NCI-H2107 treated with DMSO at 0.1 percent for 48 hours (cell line): Measurements from ENCODE around the gene BPHL.
"Not testable (repeated sequence)": the region's sequence is repeated elsewhere in the genome, so short reads cannot be mapped to it uniquely, and the experiment has no call there.

Experiments used
- DNase-seq: peaks from one replicate; lab custom pipeline; 2025; ENCODE audit not compliant: unreplicated experiment; lab: John Stamatoyannopoulos, UW

Gene BPHL

DNA sequence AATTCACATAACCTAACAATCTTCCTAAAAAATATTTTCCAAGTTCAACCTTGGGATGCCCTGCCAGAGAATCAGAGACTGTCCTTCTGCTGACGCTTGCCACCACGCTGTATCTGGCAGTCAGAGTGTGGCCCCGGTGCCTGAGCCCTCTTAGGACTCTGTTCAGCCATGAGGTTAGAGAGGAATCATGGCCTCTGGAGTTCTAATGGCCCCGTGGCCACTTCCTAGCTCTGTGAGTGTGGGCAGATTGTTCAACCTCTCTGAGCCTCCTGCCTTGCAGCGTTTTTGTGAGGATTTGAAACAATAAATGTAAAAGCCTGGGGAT, 2.2 kb downstream of the BPHL start:
- DNase-seq: no peak

DNA sequence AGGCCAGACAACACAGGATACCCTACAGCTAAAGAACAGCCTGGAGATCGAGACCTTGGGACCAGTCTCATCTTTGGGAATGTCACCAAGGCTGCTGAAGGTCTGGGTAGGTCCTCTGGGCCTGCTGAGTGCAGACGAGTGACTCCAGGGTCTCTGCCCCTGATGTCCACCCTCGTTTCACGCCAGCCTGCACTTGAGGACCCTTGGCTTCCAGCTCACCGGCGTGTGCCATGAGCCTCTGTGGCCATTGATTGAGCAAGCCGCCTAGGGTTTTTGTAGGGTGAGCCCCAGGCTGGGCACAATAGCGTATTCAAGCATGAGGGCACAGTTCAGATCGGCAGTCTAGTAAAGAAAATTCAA, 4.3 kb downstream of the BPHL start:
- no peak for DNase-seq

DNA sequence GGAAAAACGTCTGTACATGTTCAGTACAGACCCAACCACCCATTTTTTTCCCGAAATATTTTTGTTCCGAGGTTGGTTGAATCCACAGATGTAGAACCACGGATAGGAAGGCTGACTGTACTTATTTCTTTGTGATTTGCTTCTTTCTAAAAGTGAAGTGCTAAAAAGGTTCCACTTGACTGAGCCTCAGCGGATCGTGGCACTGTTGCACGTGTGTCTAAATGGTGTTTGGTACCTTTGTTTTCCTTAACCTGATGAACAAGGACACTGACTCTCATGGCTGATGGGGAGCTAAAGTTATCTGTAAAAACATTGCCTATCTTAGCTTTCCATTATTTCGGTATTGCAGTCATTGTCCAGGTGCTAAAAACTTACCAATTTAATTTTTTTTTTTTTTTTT, 6.2 kb downstream of the BPHL start:
- peak; percentile 29 for DNase-seq

DNA sequence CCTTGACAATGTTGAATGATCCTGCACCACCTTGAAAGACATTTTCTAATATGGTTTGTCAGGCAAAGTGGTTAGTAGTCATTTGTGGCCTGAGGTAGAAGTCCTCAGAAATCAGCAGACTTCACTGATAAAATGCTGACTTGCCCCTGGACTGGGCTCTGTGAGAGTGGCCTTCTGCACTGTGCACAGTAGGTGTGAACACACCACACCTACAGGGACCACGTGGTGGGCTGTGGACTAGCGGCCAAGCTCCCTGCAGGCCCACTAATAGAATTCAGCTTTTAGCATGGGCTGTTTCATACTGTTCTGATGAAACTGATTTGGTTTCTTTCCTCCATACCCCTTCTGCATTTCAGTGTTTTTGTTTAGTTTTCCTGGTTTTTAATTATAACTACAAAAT, 7.3 kb downstream of the BPHL start:
- no peak for DNase-seq

DNA sequence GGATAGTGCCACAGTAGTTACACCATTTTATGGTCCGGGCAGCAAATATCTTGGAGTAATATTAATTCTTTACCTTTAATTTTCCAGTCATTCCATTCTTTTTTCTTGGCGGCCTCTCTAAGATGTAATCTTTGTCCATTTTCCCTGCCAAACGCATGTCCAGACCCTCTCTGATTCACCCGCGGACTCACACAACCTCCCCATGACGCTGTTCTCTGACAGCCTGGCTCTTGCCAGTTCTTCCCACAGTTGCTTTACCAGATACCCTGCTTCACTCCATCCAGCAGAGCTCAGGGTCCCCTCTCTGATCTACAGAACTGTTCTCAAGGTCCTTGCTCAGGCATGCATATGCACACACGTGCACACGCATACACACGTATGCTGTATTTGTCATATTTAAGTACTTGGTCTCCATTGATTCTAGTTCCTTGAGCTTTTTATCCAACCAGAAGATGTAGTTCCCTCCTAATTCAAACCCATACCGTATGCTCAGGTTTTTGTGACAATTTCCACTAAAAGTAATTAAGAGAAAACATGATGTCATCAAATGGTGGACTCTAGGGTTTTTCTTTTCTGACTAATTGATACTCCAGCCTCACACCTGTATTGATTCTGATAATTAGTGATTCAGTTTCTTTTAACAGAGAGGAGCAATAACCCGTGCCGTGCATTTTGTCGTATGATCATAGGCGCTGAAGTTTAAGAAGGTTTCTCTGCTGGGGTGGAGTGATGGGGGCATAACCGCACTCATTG, 10.0 kb downstream of the BPHL start:
- no peak for DNase-seq

DNA sequence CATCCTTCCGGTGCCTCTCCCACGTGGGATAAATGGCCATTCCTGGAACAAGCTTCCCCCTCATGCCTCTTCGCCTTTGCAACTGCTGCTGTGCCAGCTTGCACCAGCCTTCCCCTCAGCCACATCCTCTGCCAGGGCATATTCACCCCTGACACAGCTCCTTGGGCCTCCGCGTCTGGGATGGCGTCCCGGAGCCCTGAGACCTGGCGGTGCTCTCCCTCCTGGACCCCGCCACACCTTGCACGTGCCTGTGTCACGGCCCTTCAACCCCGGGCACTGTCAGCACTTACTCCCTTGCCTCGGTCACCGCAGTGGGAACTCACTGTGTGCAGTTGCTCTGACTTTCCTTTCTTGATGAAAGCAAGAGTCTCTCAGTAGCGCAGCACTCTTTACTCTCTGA, 13.2 kb downstream of the BPHL start:
- DNase-seq: no peak

DNA sequence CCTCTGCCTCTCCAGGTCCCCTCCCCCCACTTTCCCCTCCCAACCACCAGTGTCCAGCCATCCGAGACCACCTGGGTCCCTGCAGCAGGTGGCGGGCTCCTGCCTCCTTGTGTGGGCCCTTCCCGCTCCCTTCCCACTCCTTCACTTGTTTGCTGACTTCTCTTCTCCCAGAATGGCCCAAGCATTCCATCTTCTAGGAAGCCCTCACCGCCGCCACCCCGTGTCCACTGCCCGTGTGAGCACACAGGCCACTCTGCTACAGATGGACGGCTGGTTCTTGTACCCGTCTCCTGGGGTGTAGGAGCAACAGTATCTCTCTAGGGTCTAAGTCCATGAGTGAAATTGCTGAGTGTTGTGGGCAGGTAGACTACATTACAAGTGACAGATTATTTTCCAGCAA, 15.0 kb downstream of the BPHL start:
- no peak for DNase-seq

DNA sequence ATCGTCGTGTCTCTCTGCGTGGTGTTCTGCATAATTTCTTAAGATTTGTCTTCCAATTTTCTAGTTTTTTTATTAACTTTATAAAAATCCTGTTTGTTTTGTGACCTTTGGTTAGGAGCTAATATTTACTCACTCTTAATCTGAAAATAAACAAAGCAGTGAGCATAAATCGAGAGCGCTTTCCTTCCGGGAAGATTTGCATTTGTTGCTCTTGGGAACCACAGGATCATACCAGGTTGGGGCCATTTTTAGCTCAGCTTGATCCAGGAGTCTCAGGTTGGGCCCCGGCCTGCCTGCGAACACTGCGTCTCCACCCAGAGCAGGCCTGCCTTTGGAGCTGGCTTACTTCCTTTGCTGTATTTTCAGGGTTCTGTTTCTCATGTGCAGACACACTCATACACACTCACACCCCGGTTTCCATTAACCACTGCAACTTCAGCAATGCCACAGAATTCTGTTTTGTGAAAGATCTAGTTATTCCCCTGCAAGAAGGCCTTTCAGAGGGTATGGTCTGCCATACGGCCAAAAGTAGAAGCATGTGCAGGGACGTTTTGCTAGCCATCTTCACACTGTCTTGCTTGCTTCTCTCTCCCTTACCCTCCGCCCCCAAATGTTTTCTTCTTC, 17.3 kb downstream of the BPHL start:
- DNase-seq: no peak

DNA sequence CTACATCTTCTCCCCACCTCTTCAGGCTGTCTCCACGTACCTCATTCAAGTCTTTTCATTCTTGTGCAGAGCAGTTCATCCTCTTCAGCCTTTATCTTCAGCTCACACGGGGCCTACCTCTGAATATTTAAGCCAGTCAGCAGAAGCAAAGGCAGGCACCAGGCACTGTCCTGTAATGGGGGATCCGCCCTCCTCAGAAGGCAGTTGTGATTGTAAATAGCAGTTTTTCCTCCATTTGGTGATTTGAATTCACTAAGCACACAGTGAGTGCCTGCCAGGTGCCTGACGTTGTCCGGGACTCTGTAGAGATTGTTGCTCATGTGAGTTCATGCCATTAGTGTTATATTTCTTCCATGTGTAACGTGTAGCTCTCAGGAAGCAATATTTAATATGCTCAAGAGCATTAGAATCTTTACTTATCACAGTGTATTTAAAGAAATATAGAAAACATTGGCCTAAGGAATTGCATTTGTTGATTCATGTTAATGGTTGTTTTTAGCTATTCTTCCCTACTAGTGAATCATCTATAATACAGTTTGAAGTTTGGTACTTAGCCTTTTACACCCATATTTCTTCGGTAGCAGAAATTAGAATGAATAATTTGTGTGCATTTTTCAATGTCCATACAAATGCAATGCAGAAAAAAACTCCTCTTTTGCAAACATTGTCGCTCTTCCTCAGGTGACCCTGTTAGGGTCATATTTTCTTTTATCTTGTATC, 17.9 kb downstream of the BPHL start:
- DNase-seq: no peak

DNA sequence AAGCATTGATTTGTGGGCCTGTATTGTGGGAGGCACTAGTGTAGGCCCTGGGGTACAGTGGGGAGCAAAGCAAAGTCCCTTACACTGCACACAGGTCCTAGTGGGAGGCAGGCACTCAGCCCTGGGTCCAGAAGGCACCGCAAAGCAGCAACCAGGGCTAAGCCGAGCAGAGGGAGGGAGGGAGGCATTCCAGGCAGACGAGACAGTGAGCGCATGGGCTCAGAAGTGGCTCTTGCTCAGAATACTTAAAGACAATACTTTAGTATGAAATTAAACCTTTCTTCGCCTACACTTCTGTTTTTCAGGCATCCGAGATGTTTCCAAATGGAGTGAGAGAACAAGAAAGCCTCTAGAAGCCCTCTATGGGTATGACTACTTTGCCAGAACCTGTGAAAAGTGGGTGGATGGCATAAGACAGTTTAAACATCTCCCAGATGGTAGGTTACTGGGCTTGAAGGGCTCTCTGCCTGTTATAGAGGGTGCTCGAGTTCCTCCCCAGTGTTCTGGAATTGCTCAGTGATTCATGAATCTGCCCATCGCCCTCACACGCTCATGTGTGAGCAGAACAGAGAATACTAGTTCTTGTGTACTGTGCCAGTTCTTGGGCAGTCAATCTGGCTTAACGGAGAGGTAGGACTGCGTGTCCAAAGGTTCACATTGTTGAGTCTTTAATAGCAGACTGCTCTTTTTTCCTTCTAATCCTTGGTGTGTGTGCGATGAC, 18.7 kb downstream of the BPHL start:
- DNase-seq: no peak

DNA sequence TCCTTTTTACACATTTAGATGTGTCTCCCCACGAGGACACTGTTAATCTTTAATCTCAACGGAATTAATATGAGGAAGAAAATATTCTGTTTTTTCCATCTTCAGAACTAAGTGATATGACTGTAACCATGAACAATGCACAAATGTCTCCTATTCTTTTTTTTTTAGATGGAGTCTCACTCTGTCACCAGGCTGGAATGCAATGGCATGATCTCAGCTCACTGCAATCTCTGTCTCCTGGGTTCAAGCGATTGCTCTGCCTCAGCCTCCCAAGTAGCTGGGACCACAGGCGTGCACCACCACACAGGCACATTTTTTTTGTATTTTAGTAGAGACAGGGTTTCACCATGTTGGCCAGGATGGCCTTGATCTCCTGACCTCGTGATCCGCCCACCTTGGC, 19.4 kb downstream of the BPHL start:
- DNase-seq: not testable (repeated sequence)

DNA sequence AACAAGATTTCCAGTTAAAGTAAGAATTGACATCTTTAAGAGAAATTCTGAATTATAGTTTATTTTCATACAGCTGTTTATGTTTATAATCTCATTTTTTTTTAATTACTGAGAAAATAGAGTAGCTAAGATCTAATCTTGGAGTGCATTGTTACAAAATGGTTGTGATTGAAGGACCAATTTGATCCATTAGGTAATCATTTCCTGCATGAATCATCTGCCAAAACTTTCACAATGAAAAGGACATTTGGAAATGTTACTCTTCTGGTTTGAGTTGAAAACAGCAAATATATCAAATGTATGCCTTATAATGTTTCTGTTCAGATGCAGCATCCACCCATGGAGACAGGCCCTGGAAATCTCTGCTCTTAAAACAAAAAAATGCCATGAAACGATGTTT, 19.8 kb downstream of the BPHL start:
- no peak for DNase-seq

DNA sequence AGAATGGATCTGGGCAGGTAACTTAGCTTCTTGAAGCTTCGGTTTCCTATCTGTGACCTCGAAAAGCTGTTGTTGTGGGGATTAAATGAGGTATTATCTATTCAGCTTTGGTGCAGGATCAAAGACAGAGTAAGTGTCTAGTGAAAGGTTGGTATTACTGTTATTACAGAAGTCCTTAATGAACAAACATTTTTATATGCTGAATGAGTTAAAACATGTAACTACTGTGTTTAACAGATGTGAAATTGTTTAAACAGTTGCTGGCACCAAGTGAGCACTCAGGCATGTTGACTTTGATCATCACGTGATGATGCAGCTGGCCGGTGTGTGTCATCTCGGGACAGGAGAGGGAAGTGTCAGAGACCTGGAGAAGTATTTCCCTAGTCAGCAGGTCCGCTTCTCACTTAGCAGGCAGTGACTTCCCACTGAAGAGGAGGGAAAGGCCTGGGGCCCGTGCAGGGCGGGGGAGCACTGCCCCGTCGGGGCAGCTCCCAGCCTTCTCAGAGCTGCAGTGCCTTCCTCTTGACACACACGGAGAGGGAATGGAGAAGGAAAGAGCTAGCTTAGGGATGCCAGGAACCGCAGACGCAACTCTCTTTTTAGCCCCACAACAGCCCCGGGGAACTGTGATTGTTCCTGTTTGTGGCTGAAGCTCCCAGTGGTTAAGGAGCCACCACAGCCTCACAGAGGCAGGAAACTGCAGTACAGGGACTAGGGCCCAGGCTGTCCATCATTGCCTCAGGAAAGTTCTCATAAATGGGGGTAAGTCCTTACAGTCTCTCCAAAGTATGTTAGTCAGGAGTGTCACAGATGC, 20.8 kb downstream of the BPHL start:
- DNase-seq: peak; percentile 44

DNA sequence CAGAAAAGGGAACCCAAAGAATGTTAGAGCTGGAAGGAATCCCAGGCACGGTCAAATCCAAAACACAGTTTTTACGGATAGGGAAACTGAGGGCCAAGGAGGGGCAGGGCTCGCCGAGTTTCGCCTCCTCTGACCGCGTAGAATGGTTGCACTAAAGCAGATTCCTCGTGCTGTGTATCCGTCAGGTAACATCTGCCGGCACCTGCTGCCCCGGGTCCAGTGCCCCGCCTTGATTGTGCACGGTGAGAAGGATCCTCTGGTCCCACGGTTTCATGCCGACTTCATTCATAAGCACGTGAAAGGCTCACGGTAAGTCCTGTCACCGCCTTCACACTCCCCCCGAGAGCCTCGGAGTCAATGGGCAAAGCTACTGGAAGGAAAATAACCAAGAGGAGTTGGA, 21.7 kb downstream of the BPHL start:
- DNase-seq: no peak

DNA sequence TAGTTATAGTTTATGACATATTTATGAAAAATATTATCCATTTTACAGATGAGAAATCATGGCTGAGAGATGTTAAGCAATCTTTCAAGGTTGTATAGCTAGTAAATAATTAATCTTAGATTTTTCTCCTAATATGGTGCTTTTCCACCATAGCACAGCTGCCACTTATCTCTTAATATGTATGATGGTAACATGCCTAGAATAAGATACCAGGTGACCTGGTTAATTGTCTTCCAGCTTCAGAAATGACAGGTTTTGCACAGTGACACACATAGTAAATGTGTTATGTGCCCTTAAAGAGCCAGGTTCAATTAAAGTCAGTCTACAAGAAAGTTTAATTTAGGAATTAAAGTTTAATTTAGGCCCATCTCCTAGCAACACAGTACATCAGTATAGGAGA, 24.0 kb downstream of the BPHL start:
- DNase-seq: no peak

DNA sequence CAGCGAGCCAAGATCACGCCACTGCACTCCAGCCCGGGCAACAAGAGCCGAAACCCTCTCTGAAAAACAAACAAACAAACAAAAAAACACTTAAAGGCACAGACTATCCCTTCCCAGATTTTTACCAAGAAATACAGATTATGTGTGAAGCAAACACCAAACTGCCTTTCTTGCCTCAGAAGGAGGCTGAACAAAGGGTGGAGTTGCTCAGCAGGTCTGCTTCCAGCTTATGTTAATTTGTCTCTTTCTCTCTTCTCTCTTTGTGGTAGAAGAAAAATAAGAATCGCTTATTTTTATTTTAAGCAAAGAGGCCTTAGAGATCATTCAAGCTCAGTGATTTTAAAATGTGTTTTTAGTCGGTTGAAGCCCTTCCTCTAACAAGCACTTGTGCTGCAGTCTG, 24.6 kb downstream of the BPHL start:
- no peak for DNase-seq

DNA sequence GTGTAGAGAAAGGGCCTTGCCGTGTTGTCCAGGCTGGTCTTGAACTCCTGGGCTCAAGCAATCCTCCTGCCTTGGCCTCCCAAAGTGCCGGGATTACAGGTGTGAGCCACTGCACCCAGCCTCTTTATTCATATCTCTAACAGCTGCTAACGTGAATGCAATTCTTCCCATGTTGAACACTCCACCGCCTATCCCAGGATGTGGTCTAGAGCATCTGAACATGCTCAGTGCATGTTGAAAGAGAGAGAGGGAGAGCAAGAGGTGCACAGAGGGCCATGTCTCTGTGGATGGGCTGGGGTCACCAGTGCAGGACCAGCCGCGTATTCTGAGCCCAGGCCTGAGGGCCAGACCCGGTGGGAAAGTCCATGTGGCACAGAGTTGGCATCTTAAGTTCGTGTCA, 26.1 kb downstream of the BPHL start:
- no peak for DNase-seq

DNA sequence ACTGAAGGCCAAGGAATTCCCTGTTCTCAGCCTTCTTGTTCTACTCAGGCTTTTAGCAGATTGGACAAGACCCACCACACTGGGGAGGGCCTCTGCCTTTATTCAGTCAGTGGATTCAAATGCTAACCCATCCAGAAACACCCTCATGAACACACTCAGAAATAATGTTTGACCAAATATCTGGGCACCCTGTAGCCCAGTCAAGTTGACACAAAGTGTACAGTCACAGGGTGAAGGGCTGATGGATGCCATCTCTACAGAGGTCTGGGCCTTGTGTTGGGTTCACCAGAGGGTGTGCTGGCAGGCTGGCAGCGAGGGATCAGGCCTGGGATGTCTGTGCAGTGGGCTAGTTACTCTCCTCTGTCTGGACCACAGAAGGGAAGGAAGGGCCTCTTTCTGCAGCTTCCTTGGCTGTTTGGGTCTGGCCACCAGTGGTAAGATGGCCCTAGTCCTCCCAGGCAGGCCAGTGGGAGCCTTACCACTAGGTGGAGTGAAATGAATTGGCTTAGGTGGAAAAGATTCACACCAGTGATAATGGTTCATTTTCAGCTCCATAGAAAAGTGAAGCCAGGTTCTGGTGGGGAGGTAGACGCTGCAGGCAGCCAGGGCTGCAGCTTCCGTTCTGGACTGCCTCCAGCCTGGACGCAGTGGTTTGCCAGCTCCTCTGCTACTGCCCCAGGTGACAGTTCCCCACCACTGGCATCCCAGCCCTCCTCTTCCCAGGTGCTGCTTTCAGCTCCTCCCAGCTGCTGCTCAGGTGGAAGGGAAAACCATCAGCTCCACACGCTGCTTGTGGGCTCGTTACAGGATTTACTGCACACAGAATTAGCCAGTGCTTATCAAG, 29.6 kb downstream of the BPHL start:
- no peak for DNase-seq

DNA sequence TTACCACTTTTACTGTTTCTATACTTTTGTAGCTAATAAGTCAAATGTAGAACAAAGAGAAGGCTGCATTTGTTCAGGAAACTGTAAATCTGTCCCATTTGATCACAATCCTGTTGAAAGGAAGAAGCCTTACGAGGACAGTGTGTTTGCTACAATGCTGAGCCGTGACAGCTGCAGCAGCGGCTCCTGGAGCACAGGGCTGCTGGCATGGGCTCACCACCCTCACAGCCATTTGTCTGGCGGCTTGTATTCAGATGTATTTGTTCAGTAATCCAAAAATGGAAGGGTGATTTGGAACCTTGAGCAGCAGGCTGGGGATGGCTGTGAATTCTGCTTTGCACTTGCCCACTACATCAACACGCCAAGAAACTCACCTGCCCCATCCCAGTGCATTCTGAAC, 33.2 kb downstream of the BPHL start:
- no peak for DNase-seq

DNA sequence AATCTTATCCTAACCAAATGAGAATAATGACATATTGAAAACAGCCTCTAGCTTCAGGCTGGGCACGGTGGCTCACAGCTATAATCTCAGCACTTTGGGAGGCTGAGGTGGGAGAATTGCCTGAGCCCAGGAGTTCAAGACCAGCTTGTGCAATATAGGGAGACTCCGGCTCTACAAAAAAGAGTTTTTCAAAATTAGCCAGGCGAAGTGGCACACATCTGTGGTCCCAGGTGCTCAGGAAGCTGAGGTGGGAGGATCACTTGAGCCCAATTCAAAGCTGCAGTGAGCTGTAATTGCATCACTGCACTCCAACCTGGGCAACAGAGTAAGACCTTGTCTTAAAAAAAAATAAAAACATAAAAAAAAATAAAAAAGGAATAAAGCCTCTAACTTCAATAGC, 34.2 kb downstream of the BPHL start:
- no peak for DNase-seq
